H1 (cell line): ENCODE results near the gene PTGES. TPM values are rescaled to one million over a fixed set of nuclear protein-coding genes. Genes with fewer than 3 reads are reported as not detected.
A peak's percentile ranks its signal among the peaks of the same experiment; 100 is the strongest.

Experiments used
- CTCF ChIA-PET: fragments of 300-600 bp; sonication (Branson Sonifier 250); formaldehyde crosslinking; loops from one replicate; lab custom pipeline; 2021; ENCODE audit not compliant: partially characterized antibody; lab: Charles Lee
- POLR2A ChIA-PET: fragments of 300-600 bp; sonication (Branson Sonifier 250); formaldehyde crosslinking; loops from one replicate; lab custom pipeline; 2021; ENCODE audit warnings: inconsistent platforms; ENCODE audit not compliant: partially characterized antibody; lab: Charles Lee
- DNase-seq, 2 experiments: peaks; one replicate each; pipeline versions ENCODE4 v3.0.0 to v3.0.0-alpha.2; 2010 to 2022; ENCODE audit warnings: low spot score in 2 of 2, low read depth in 1 of 2, mixed read lengths in 1 of 2
- FAIRE-seq: peaks from 2 replicates; lab custom pipeline; 2011; peaks lifted over from hg19 to GRCh38; lab: Jason Lieb, UNC
- H2AFZ ChIP-seq: 2 replicates; pipeline ENCODE4 v1.8.1; 2012; ENCODE audit warnings: low read length, inconsistent platforms
- H2AK5ac ChIP-seq: 2 replicates; pipeline ENCODE4 v1.6.1; 2013; ENCODE audit warnings: low read depth, low read length
- H2BK120ac ChIP-seq: replicated peaks from 2 replicates; pipeline ENCODE3; 2013; ENCODE audit warnings: low read depth, low read length, inconsistent platforms
- H2BK12ac ChIP-seq: 2 replicates; pipeline ENCODE4 v1.6.1; 2013; ENCODE audit warnings: low read depth, low read length
- H2BK15ac ChIP-seq: 2 replicates; pipeline ENCODE4 v1.6.1; 2013; ENCODE audit warnings: low read length
- H2BK20ac ChIP-seq: 2 replicates; pipeline ENCODE4 v1.6.1; 2013; ENCODE audit warnings: low read length
- H2BK5ac ChIP-seq: 2 replicates; pipeline ENCODE4 v1.6.1; 2013; ENCODE audit warnings: low read depth, low read length
- H3K14ac ChIP-seq: 2 replicates; pipeline ENCODE4 v1.6.1; 2013; ENCODE audit warnings: inconsistent platforms; ENCODE audit not compliant: insufficient read length
- H3K18ac ChIP-seq: 2 replicates; pipeline ENCODE4 v1.6.1; 2013; ENCODE audit warnings: low read length; ENCODE audit errors: extremely low read depth
- H3K23ac ChIP-seq: 2 replicates; pipeline ENCODE4 v1.6.1; 2013; ENCODE audit warnings: inconsistent platforms; ENCODE audit not compliant: insufficient read length
- H3K23me2 ChIP-seq: 2 replicates; pipeline ENCODE4 v1.6.1; 2013; ENCODE audit warnings: low read depth, low read length
- H3K27ac ChIP-seq: 2 replicates; pipeline ENCODE4 v1.6.1; 2011; ENCODE audit warnings: low read depth, low read length, inconsistent platforms
- H3K27me3 ChIP-seq, 4 experiments: replicated peaks in 1 of 4; 1 replicate in 1 of 4; 2 replicates in 3 of 4; pipeline versions ENCODE4 v1.6.1 to v1.8.1; 2011 to 2013; ENCODE audit warnings: low read length in 3 of 4, mild to moderate bottlenecking in 3 of 4, inconsistent platforms in 2 of 4, mixed read lengths in 2 of 4, moderate library complexity in 1 of 4; ENCODE audit not compliant: control insufficient read depth in 3 of 4, insufficient read depth in 3 of 4; ENCODE audit errors: extremely low read depth in 1 of 4
- H3K36me3 ChIP-seq, 4 experiments: 2 replicates each; pipeline versions ENCODE4 v1.6.1 to v1.8.1; 2011 to 2013; ENCODE audit warnings: mild to moderate bottlenecking in 4 of 4, low read length in 3 of 4, moderate library complexity in 2 of 4, control low read depth in 1 of 4, inconsistent platforms in 1 of 4; ENCODE audit not compliant: insufficient read depth in 4 of 4, control insufficient read depth in 2 of 4
- H3K4ac ChIP-seq: replicated peaks from 2 replicates; pipeline ENCODE3; 2013; ENCODE audit warnings: low read length, low read depth, mixed read lengths, inconsistent platforms; ENCODE audit not compliant: insufficient read length
- H3K4me1 ChIP-seq, 4 experiments: replicated peaks in 1 of 4; 1 replicate in 1 of 4; 2 replicates in 3 of 4; pipeline versions ENCODE4 v1.6.1 to v1.8.1; 2011 to 2013; ENCODE audit warnings: low read length in 3 of 4, inconsistent platforms in 2 of 4, mixed read lengths in 1 of 4; ENCODE audit not compliant: insufficient read depth in 4 of 4, control insufficient read depth in 3 of 4
- H3K4me2 ChIP-seq, 2 experiments: 2 replicates each; pipeline versions ENCODE4 v1.6.1 to v1.8.1; 2011 to 2013; ENCODE audit warnings: low read depth in 2 of 2, low read length in 2 of 2, control low read depth in 1 of 2, inconsistent platforms in 1 of 2, mild to moderate bottlenecking in 1 of 2; ENCODE audit not compliant: insufficient read depth in 1 of 2
- H3K4me3 ChIP-seq, 4 experiments: fragments of 200-600, 300-600 bp in 1 of 4; sonication (generic), shearing (Covaris generic), sonication (Bioruptor Twin) in 1 of 4; 2 replicates each; pipeline versions ENCODE4 v1.5.1 to v1.8.1; 2011 to 2016; ENCODE audit warnings: low read length in 4 of 4, low read depth in 3 of 4, control low read depth in 2 of 4, inconsistent platforms in 2 of 4, mild to moderate bottlenecking in 2 of 4, mixed read lengths in 1 of 4, moderate library complexity in 1 of 4; ENCODE audit not compliant: insufficient read depth in 2 of 4; ENCODE audit errors: extremely low read depth in 1 of 4
- H3K56ac ChIP-seq: replicated peaks from 2 replicates; pipeline ENCODE3; 2013; ENCODE audit warnings: low read depth, mild to moderate bottlenecking, mixed read lengths, low read length, inconsistent platforms; ENCODE audit not compliant: insufficient read length
- H3K79me1 ChIP-seq: 2 replicates; pipeline ENCODE4 v1.6.1; 2013; ENCODE audit warnings: low read depth, low read length, control low read depth
- H3K79me2 ChIP-seq, 2 experiments: 2 replicates each; pipeline versions ENCODE4 v1.6.1 to v1.8.1; 2012 to 2013; ENCODE audit warnings: low read length in 2 of 2, mild to moderate bottlenecking in 2 of 2, inconsistent platforms in 1 of 2; ENCODE audit not compliant: insufficient read depth in 2 of 2, control insufficient read depth in 1 of 2
- H3K9ac ChIP-seq, 4 experiments: replicated peaks in 1 of 4; 1 replicate in 1 of 4; 2 replicates in 3 of 4; pipeline versions ENCODE4 v1.6.1 to v1.8.1; 2011 to 2013; ENCODE audit warnings: low read depth in 3 of 4, low read length in 3 of 4, control low read depth in 2 of 4, mild to moderate bottlenecking in 2 of 4, moderate library complexity in 2 of 4, inconsistent platforms in 1 of 4; ENCODE audit errors: extremely low read depth in 1 of 4
- H3K9me3 ChIP-seq, 2 experiments: 2 replicates each; pipeline versions ENCODE4 v1.6.1 to v1.8.1; 2012 to 2013; ENCODE audit warnings: mild to moderate bottlenecking in 2 of 2, moderate library complexity in 2 of 2, control low read depth in 1 of 2, inconsistent platforms in 1 of 2, low read depth in 1 of 2, low read length in 1 of 2, mixed read lengths in 1 of 2; ENCODE audit not compliant: insufficient read depth in 2 of 2
- H4K20me1 ChIP-seq, 2 experiments: replicated peaks in 1 of 2; 2 replicates each; pipeline versions ENCODE3 to v1.8.1; 2011 to 2013; ENCODE audit warnings: inconsistent platforms in 2 of 2, low read length in 2 of 2, mild to moderate bottlenecking in 1 of 2; ENCODE audit not compliant: insufficient read depth in 2 of 2, control insufficient read depth in 1 of 2
- H4K5ac ChIP-seq: 2 replicates; pipeline ENCODE4 v1.6.1; 2013; ENCODE audit warnings: low read length, low read depth, mixed read lengths, inconsistent platforms; ENCODE audit not compliant: insufficient read length
- H4K8ac ChIP-seq: 2 replicates; pipeline ENCODE4 v1.8.0; 2013; ENCODE audit warnings: mild to moderate bottlenecking, moderate library complexity, low read length, inconsistent platforms; ENCODE audit not compliant: insufficient read depth; ENCODE audit errors: extremely low read depth
- H4K91ac ChIP-seq: replicated peaks from 2 replicates; pipeline ENCODE3; 2013; ENCODE audit warnings: low read length, mixed read lengths, inconsistent platforms; ENCODE audit not compliant: insufficient read length
- ASH2L ChIP-seq: fragments of 200-600, 300-600 bp; sonication (generic); IDR thresholded peaks from one replicate; pipeline ENCODE4 v1.7.1; 2017; ENCODE audit warnings: low read length
- BACH1 ChIP-seq: IDR thresholded peaks from 2 replicates; pipeline ENCODE4 v1.6.1; 2012; ENCODE audit warnings: low read length, improper control_type of control experiment
- BRCA1 ChIP-seq: IDR thresholded peaks from 2 replicates; pipeline ENCODE4 v1.6.1; 2012; ENCODE audit warnings: low read depth, low read length, improper control_type of control experiment
- CHD1 ChIP-seq: IDR thresholded peaks from 2 replicates; pipeline ENCODE4 v1.6.1; 2012; ENCODE audit warnings: low read depth, low read length, improper control_type of control experiment
- FOSL1 ChIP-seq: IDR thresholded peaks from 2 replicates; pipeline ENCODE4 v1.6.1; 2011; ENCODE audit warnings: mild to moderate bottlenecking, low read depth, low read length, moderate library complexity; ENCODE audit not compliant: insufficient read depth
- MAX ChIP-seq: IDR thresholded peaks from 2 replicates; pipeline ENCODE4 v1.6.1; 2012; ENCODE audit warnings: inconsistent platforms
- NRF1 ChIP-seq: IDR thresholded peaks from 2 replicates; pipeline ENCODE4 v1.6.1; 2011; ENCODE audit warnings: mild to moderate bottlenecking, low read depth, low read length, improper control_type of control experiment
- PHF8 ChIP-seq: fragments of 200-600 bp; sonication (generic); conservative IDR thresholded peaks from 2 replicates; pipeline ENCODE4 v1.7.1; 2012; ENCODE audit warnings: low read depth, mild to moderate bottlenecking, inconsistent platforms, low read length, moderate library complexity
- POLR2AphosphoS5 ChIP-seq: IDR thresholded peaks from 2 replicates; pipeline ENCODE4 v1.6.1; 2011; ENCODE audit warnings: low read depth, low read length
- POU5F1 ChIP-seq: IDR thresholded peaks from 2 replicates; pipeline ENCODE4 v1.6.1; 2011; ENCODE audit warnings: low read depth, mild to moderate bottlenecking, low read length, moderate library complexity
- RXRA ChIP-seq: IDR thresholded peaks from 2 replicates; pipeline ENCODE4 v1.6.1; 2011; ENCODE audit warnings: low read depth, mild to moderate bottlenecking, low read length, moderate library complexity; ENCODE audit not compliant: insufficient read depth
- SIRT6 ChIP-seq: IDR thresholded peaks from one replicate; pipeline ENCODE4 v1.7.1; 2012; ENCODE audit warnings: low read length, inconsistent platforms
- SRF ChIP-seq: IDR thresholded peaks from 2 replicates; pipeline ENCODE4 v1.6.1; 2011; ENCODE audit warnings: mild to moderate bottlenecking, low read depth, low read length, moderate library complexity
- TAF7 ChIP-seq: optimal IDR thresholded peaks from 2 replicates; pipeline ENCODE3; 2011; ENCODE audit warnings: low read depth, mild to moderate bottlenecking, inconsistent platforms, low read length, moderate library complexity, borderline replicate concordance
- TEAD4 ChIP-seq: IDR thresholded peaks from 2 replicates; pipeline ENCODE4 v1.6.1; 2012; ENCODE audit warnings: low read depth, low read length, inconsistent platforms, mixed read lengths
- WGBS, 2 experiments: shearing (Covaris generic) in 1 of 2; methylation state at CpG; one replicate each; pipeline versions ENCODE4 v1.1.6 to v1.1.7; 2013 to 2015; ENCODE audit warnings: low lambda C conversion rate in 2 of 2, mixed read lengths in 2 of 2, inconsistent platforms in 1 of 2, low coverage in 1 of 2, missing lambda C conversion rate in 1 of 2; ENCODE audit not compliant: insufficient replicate concordance in 2 of 2, insufficient coverage in 1 of 2, insufficient read length in 1 of 2; ENCODE audit errors: extremely low coverage in 1 of 2, missing lambda C conversion rate in 1 of 2; 5-methylcytosine and 5-hydroxymethylcytosine counted together
- polyA plus RNA-seq, 7 experiments: library from polyadenylated mRNA; depleted of rRNA in 3 of 7; stranded (reverse) in 5 of 7; unstranded in 2 of 7; fragments of >200 nt in 5 of 7; fragments of 200-250 nt in 2 of 7; gene quantifications; 1 replicate in 5 of 7; 2 replicates in 1 of 7; 4 replicates in 1 of 7; pipeline versions ENCODE4 v1.2.1 to v1.2.3, GENCODE V29; 2011 to 2013; ENCODE audit warnings: missing spikeins in 2 of 7, mixed read lengths in 2 of 7
- total RNA-seq: library from RNA; stranded (reverse); fragmentation: NEBNext Ultra II Directional; extraction: Animal tissue kit (Norgen Biotek cat#: 25700); gene quantifications from 2 replicates; pipeline ENCODE4 v1.2.1, GENCODE V29; 2021

Gene PTGES
- total and polyA plus RNA-seq, 2 of the 8 experiments (the other 6 are each of a cell fraction or from before 2014, with no cell fraction given): 3.2 to 5.1 TPM

GRCh38 chr9:129728744-129729143, 24.1 kb downstream of the PTGES start:
- 0 out of 2 replicates have a peak overlapping the region, but pooled peaks have one; percentile 17 for H2BK12ac ChIP-seq
- no peak overlapping the region for H3K23ac ChIP-seq
- no peak overlapping the region for H2AFZ ChIP-seq
- no peaks in the 10 kb centered on the region for H3K79me2 ChIP-seq
- no peaks in the 10 kb centered on the region for H3K9me3 ChIP-seq
- no peak for DNase-seq
- no peak overlapping the region for H4K5ac ChIP-seq
- H3K27me3 ChIP-seq: no peaks in the 10 kb centered on the region
- no peak overlapping the region for H3K9ac ChIP-seq
- H3K18ac ChIP-seq: no peak overlapping the region
- no peak overlapping the region for H2BK120ac ChIP-seq
- no peak overlapping the region for H3K27ac ChIP-seq
- no peak overlapping the region for H2AK5ac ChIP-seq
- peaks cover 0 to 2% (median 0%) of the 10 kb centered on the region in 4 experiments; a peak in 1 of 7 replicates for H3K4me1 ChIP-seq
- H4K20me1 ChIP-seq: no peaks in the 10 kb centered on the region
- no peak overlapping the region for H3K14ac ChIP-seq
- no peak overlapping the region for H2BK20ac ChIP-seq
- H3K36me3 ChIP-seq: no peaks in the 10 kb centered on the region
- ChIA-PET CTCF (interaction anchor here (0.6 to 11.8 kb wide), 8 partner anchors 8 to 209 kb away, joined by 3 to 189 read pairs (median 12); no protein-coding TSS in a partner anchor), POLR2A (interaction anchor here (0.6 to 0.9 kb wide), 3 partner anchors 9 to 1237 kb away, joined by 3 read pairs; no protein-coding TSS in a partner anchor)
- H3K23me2 ChIP-seq: no peaks in the 10 kb centered on the region; the same call in 1 of the 2 replicates
- H4K8ac ChIP-seq: peak overlapping the region; percentile 41; the same call in 1 of the 2 replicates
- no peak overlapping the region for H3K4ac ChIP-seq
- no peak overlapping the region for H3K4me3 ChIP-seq
- no peak overlapping the region for H2BK5ac ChIP-seq
- FAIRE-seq: no peak
- H4K91ac ChIP-seq: no peak overlapping the region
- no peak overlapping the region for H3K4me2 ChIP-seq
- H2BK15ac ChIP-seq: no peak overlapping the region
- no peaks in the 10 kb centered on the region for H3K79me1 ChIP-seq
- H3K56ac ChIP-seq: no peak overlapping the region
- WGBS, 2 experiments: 88% methylated on average over 7 of the region's 7 CpGs; no CpG with 5 or more reads in 1 of the 2 experiments
- TF ChIP-seq MAX (no peak), PHF8 (no peak), RXRA (no peak), ASH2L (no peak), POLR2AphosphoS5 (no peak), BACH1 (no peak), NRF1 (no peak), SRF (no peak), FOSL1 (no peak), POU5F1 (no peak), TEAD4 (no peak), SIRT6 (no peak), CHD1 (no peak), BRCA1 (no peak), TAF7 (no peak)
